Neutrophil (primary cell): Measurements from ENCODE around the gene ABCA5.
"Not testable (repeated sequence)": the region's sequence is repeated elsewhere in the genome, so short reads cannot be mapped to it uniquely, and the experiment has no call there.

Source experiments
- H3K27ac ChIP-seq: fragments of 200-600 bp; sonication (generic); 2 replicates; pipeline ENCODE4 v1.5.1; 2016; ENCODE audit warnings: mild to moderate bottlenecking, moderate library complexity
- H3K27me3 ChIP-seq: fragments of 200-600 bp; sonication (generic); 2 replicates; pipeline ENCODE4 v1.6.0; 2016; ENCODE audit warnings: mild to moderate bottlenecking
- H3K36me3 ChIP-seq: fragments of 200-600 bp; sonication (generic); 2 replicates; pipeline ENCODE4 v1.5.1; 2017
- H3K4me1 ChIP-seq, 2 experiments: fragments of 200-600 bp in 1 of 2; sonication (generic) in 1 of 2; 1 replicate in 1 of 2; 2 replicates in 1 of 2; pipeline versions ENCODE4 v1.5.1 to v1.6.1; 2013 to 2016; ENCODE audit warnings: low read depth in 1 of 2, low read length in 1 of 2, mild to moderate bottlenecking in 1 of 2, moderate library complexity in 1 of 2; ENCODE audit not compliant: control insufficient read depth in 1 of 2, insufficient read depth in 1 of 2
- H3K4me3 ChIP-seq, 2 experiments: fragments of 200-600 bp in 1 of 2; sonication (generic) in 1 of 2; 1 replicate in 1 of 2; 2 replicates in 1 of 2; pipeline ENCODE4 v1.5.1; 2013 to 2016; ENCODE audit warnings: low read depth in 1 of 2, low read length in 1 of 2, mild to moderate bottlenecking in 1 of 2, moderate library complexity in 1 of 2
- H3K9me3 ChIP-seq: fragments of 200-600 bp; sonication (generic); 2 replicates; pipeline ENCODE4 v1.5.1; 2016
- CTCF ChIP-seq: fragments of 200-600 bp; sonication (generic); IDR thresholded peaks from 2 replicates; pipeline ENCODE4 v1.5.1; 2016; ENCODE audit warnings: antibody characterized with exemption

The ABCA5 gene

GRCh38 chr17:69287168-69287567, 39.8 kb downstream of the ABCA5 start:
- TF ChIP-seq CTCF = no peak
- Histone ChIP-seq H3K36me3 (peaks cover 60% of the 10 kb centered on the region), H3K27me3 (no peaks in the 10 kb centered on the region), H3K4me3 (no peak overlapping the region), H3K4me1 (peaks cover 0 to under 1% of the 10 kb centered on the region in 2 experiments), H3K27ac (no peak overlapping the region), H3K9me3 (no peaks in the 10 kb centered on the region)

DNA sequence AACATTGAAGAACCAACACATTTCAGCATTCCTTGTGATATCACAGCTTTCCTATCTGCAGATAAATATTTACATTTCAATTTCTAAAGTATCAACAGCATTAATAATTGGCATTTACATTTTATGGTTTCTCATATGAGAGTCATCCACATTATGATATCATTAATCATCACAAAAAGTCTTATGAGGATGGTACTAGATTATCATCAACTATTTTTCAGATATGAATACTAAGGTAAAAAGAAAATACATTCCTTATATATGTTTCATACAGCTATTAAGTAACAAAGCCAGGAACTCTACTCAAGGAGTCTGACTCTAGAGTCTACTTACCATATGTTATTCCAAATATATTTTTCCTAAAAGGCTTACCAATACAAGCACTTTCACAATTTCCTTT, 40.7 kb downstream of the ABCA5 start:
- no peaks in the 10 kb centered on the region for H3K9me3 ChIP-seq
- H3K4me3 ChIP-seq = no peak overlapping the region
- H3K27ac ChIP-seq = no peak overlapping the region
- no peak for TF ChIP-seq CTCF
- H3K27me3 ChIP-seq = no peaks in the 10 kb centered on the region
- peaks cover 62% of the 10 kb centered on the region for H3K36me3 ChIP-seq
- H3K4me1 ChIP-seq = peaks cover 0 to 7% of the 10 kb centered on the region in 2 experiments

DNA sequence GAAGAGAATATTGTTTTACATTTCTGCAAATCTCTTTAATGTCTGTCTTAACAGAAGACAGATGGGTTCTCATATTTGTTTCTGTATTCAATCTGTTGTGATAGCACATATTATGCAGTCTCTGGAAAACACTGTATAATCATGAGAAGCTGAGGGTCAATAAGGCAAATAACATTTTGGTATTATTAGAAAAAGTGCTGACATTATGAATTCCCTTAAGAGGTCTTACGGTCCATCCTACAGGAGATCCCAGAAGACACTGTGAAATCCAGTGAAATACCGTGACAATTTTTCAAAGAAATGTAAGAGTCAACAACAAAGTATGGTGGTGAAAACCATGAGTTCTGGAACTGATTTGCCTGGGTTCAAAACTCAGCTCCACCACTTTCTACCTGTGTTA, 42.3 kb downstream of the ABCA5 start:
- Histone ChIP-seq H3K4me3 (no peak overlapping the region), H3K27me3 (no peaks in the 10 kb centered on the region), H3K4me1 (peaks cover 0 to 7% of the 10 kb centered on the region in 2 experiments), H3K9me3 (no peaks in the 10 kb centered on the region), H3K27ac (no peak overlapping the region), H3K36me3 (peaks cover 54% of the 10 kb centered on the region)
- no peak for TF ChIP-seq CTCF

- peaks cover 39% of the 10 kb centered on the region for H3K36me3 ChIP-seq
- peaks cover 0 to 7% of the 10 kb centered on the region in 2 experiments for H3K4me1 ChIP-seq
- no peaks in the 10 kb centered on the region for H3K9me3 ChIP-seq
- H3K27ac ChIP-seq = peak overlapping the region; percentile 18
- TF ChIP-seq CTCF = no peak
- H3K4me3 ChIP-seq = no peak overlapping the region
- H3K27me3 ChIP-seq = no peaks in the 10 kb centered on the region
These were observed 44.9 kb downstream of the ABCA5 start for GRCh38 chr17:69282002-69282401.

DNA sequence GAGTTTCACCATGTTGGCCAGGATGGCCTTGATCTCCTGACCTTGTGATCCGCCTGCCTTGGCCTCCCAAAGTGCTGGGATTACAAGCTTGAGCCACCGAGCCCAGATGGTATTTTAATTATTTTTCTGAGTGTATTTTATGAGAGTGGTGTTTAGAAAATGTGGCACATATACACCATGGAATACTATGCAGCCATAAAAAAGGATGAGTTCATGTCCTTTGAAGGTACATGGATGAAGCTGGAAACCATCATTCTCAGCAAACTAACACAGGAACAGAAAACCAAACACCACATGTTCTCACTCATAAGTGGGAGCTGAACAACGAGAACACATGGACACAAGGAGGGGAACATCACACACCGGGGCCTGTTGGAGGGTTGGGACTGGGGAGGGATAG, 50.7 kb downstream of the ABCA5 start:
- H3K4me1 ChIP-seq, H3K27me3 ChIP-seq, H3K27ac ChIP-seq, H3K9me3 ChIP-seq, H3K4me3 ChIP-seq: not testable (repeated sequence)
- peaks cover 11% of the 10 kb centered on the region for H3K36me3 ChIP-seq

- no peak for TF ChIP-seq CTCF
These were observed 51.2 kb downstream of the ABCA5 start for GRCh38 chr17:69275751-69276150.

More at GRCh38 chr17:69275751-69276150, 51.2 kb downstream of the ABCA5 start:
- no peaks in the 10 kb centered on the region for H3K9me3 ChIP-seq
- no peaks in the 10 kb centered on the region for H3K4me1 ChIP-seq
- H3K4me3 ChIP-seq = no peak overlapping the region
- peaks cover 11% of the 10 kb centered on the region for H3K36me3 ChIP-seq
- H3K27ac ChIP-seq = no peak overlapping the region
- H3K27me3 ChIP-seq = no peaks in the 10 kb centered on the region
